Anterior cingulate cortex (tissue), 58 donors: ENCODE measurements around the gene USP17L25.
"Not testable (repeated sequence)": the region's sequence is repeated elsewhere in the genome, so short reads cannot be mapped to it uniquely, and the experiment has no call there.

Experiments used
- DNase-seq, 58 donors: peaks; one replicate each; lab custom pipeline; 2025; lab: John Stamatoyannopoulos, UW

Gene USP17L25, protein sequence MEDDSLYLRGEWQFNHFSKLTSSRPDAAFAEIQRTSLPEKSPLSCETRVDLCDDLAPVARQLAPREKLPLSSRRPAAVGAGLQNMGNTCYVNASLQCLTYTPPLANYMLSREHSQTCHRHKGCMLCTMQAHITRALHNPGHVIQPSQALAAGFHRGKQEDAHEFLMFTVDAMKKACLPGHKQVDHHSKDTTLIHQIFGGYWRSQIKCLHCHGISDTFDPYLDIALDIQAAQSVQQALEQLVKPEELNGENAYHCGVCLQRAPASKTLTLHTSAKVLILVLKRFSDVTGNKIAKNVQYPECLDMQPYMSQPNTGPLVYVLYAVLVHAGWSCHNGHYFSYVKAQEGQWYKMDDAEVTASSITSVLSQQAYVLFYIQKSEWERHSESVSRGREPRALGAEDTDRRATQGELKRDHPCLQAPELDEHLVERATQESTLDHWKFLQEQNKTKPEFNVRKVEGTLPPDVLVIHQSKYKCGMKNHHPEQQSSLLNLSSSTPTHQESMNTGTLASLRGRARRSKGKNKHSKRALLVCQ

DNA sequence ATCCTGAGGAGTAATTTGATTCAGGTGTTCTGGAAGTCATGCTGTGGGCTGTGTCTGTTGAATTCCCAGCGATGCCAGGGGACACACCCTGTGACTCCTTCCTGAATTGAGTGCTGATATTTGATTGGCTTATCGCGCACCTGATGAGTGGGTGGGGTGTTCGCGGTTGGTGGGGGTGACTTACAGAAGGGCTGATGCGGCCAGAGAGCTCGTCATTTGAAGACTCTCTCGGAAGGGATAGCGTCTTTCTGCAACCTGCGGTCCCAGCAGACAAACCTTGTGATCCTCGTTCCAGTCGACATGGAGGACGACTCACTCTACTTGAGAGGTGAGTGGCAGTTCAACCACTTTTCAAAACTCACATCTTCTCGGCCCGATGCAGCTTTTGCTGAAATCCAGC, at the start of gene USP17L25:
TSS of gene USP17L25 (plus strand) at position 301 of the 400 bp plus-strand sequence. CDS start at position 301, 0 bp downstream.
- DNase-seq: not testable (repeated sequence)

DNA sequence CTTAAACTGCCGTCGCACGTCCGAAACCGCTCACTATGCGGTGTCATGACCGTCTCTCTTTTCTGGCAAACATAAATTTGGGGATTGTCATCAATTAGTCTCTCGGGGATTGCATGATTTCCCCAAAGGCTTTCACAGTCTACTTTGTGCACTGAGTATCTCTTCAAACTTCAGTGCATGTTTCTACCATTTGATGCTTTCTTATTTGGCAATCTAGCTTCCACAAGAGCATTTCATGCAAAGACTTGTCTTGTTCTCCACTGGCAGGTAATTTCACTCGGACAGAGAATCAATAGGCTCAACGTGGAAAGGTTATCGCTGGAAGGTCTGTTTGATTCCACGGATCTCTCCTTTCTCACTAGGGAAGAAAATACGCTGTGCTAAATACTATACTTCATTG, 5.5 kb upstream of the USP17L25 start:
- DNase-seq: not testable (repeated sequence)

DNA sequence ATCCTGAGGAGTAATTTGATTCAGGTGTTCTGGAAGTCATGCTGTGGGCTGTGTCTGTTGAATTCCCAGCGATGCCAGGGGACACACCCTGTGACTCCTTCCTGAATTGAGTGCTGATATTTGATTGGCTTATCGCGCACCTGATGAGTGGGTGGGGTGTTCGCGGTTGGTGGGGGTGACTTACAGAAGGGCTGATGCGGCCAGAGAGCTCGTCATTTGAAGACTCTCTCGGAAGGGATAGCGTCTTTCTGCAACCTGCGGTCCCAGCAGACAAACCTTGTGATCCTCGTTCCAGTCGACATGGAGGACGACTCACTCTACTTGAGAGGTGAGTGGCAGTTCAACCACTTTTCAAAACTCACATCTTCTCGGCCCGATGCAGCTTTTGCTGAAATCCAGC, 4.8 kb upstream of the USP17L25 start, which contains the start of gene USP17L24:
TSS of gene USP17L24 (plus strand) at position 301 of the 400 bp plus-strand sequence. CDS start at position 301, 0 bp downstream.
- not testable (repeated sequence) for DNase-seq

DNA sequence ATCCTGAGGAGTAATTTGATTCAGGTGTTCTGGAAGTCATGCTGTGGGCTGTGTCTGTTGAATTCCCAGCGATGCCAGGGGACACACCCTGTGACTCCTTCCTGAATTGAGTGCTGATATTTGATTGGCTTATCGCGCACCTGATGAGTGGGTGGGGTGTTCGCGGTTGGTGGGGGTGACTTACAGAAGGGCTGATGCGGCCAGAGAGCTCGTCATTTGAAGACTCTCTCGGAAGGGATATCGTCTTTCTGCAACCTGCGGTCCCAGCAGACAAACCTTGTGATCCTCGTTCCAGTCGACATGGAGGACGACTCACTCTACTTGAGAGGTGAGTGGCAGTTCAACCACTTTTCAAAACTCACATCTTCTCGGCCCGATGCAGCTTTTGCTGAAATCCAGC, 4.6 kb downstream of the USP17L25 start, which contains the start of gene USP17L26:
TSS of gene USP17L26 (plus strand) at position 301 of the 400 bp plus-strand sequence. CDS start at position 301, 0 bp downstream.
- not testable (repeated sequence) for DNase-seq

DNA sequence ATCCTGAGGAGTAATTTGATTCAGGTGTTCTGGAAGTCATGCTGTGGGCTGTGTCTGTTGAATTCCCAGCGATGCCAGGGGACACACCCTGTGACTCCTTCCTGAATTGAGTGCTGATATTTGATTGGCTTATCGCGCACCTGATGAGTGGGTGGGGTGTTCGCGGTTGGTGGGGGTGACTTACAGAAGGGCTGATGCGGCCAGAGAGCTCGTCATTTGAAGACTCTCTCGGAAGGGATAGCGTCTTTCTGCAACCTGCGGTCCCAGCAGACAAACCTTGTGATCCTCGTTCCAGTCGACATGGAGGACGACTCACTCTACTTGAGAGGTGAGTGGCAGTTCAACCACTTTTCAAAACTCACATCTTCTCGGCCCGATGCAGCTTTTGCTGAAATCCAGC, 9.4 kb downstream of the USP17L25 start, which contains the start of gene USP17L5:
TSS of gene USP17L5 (plus strand) at position 301 of the 400 bp plus-strand sequence. CDS start at position 301, 0 bp downstream.
- DNase-seq: not testable (repeated sequence)

DNA sequence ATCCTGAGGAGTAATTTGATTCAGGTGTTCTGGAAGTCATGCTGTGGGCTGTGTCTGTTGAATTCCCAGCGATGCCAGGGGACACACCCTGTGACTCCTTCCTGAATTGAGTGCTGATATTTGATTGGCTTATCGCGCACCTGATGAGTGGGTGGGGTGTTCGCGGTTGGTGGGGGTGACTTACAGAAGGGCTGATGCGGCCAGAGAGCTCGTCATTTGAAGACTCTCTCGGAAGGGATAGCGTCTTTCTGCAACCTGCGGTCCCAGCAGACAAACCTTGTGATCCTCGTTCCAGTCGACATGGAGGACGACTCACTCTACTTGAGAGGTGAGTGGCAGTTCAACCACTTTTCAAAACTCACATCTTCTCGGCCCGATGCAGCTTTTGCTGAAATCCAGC, 14.1 kb downstream of the USP17L25 start, which contains the start of gene USP17L27:
TSS of gene USP17L27 (plus strand) at position 301 of the 400 bp plus-strand sequence. CDS start at position 301, 0 bp downstream.
- DNase-seq: not testable (repeated sequence)

DNA sequence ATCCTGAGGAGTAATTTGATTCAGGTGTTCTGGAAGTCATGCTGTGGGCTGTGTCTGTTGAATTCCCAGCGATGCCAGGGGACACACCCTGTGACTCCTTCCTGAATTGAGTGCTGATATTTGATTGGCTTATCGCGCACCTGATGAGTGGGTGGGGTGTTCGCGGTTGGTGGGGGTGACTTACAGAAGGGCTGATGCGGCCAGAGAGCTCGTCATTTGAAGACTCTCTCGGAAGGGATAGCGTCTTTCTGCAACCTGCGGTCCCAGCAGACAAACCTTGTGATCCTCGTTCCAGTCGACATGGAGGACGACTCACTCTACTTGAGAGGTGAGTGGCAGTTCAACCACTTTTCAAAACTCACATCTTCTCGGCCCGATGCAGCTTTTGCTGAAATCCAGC, 18.9 kb downstream of the USP17L25 start, which contains the start of gene USP17L28:
TSS of gene USP17L28 (plus strand) at position 301 of the 400 bp plus-strand sequence. CDS start at position 301, 0 bp downstream.
- not testable (repeated sequence) for DNase-seq

DNA sequence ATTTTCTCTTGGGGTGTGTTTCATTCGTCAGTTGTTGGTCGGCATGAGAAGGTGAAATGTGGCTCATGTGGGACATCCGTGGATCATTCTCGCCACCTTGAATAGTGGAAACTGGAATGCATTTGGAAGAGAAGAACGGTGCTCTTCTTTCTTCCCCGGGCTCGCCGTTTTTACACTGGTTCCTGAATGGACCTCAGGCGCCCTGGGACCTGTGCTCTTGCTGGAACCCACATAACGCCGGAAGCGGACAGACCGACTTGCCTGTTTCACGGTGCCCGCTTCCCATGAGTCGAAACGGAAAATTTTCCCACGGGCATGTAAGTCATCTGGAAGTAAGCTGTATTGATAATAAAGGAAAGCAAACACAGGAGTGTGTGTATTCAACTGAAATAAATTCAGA, 21.2 kb downstream of the USP17L25 start:
- not testable (repeated sequence) for DNase-seq

DNA sequence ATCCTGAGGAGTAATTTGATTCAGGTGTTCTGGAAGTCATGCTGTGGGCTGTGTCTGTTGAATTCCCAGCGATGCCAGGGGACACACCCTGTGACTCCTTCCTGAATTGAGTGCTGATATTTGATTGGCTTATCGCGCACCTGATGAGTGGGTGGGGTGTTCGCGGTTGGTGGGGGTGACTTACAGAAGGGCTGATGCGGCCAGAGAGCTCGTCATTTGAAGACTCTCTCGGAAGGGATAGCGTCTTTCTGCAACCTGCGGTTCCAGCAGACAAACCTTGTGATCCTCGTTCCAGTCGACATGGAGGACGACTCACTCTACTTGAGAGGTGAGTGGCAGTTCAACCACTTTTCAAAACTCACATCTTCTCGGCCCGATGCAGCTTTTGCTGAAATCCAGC, 23.6 kb downstream of the USP17L25 start, which contains the start of gene USP17L29:
TSS of gene USP17L29 (plus strand) at position 301 of the 400 bp plus-strand sequence. CDS start at position 301, 0 bp downstream.
- not testable (repeated sequence) for DNase-seq

DNA sequence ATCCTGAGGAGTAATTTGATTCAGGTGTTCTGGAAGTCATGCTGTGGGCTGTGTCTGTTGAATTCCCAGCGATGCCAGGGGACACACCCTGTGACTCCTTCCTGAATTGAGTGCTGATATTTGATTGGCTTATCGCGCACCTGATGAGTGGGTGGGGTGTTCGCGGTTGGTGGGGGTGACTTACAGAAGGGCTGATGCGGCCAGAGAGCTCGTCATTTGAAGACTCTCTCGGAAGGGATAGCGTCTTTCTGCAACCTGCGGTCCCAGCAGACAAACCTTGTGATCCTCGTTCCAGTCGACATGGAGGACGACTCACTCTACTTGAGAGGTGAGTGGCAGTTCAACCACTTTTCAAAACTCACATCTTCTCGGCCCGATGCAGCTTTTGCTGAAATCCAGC, 33.1 kb downstream of the USP17L25 start, which contains the start of gene USP17L30:
TSS of gene USP17L30 (plus strand) at position 301 of the 400 bp plus-strand sequence. CDS start at position 301, 0 bp downstream.
- DNase-seq: not testable (repeated sequence)

DNA sequence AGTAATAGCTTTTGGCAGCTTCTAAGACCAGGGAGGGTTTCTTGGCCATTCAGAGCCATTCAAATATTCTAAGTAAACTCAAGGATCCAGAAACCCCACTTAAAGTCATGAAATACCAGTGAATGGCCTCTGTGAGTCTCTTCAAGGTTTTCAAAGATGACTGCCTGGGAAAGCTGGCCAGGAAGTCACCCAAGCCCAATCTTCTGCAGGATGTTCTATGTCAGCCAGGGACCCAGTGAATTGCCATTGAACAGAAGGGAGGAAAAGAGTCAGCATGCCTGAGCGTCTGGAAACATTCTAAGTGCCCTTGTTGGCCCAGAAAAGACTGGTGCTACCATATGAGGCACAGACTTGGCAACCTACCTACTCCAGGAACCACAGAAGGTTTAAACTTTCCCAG, 50.2 kb downstream of the USP17L25 start:
- DNase-seq: not testable (repeated sequence)
